Measurements from ENCODE around the gene LAMA4.

DNA sequence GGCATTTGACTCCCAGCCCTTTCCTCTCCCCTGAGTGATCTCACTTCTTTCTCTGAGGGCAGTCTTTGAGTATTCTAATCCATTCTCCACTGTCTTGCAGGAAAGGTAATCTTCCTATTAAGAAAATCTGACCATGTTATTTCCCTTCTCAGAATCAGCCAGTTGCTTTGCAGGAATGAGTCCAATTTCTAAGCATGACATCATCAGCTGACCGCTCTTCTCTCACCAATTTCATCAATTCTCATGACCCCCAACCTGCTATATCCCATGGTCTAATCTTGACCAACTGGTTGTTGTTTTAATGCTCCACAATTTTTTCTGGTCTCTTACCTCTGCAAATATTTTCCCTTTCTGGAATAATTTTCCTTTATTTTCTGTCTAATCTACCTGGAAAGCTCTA, 93.6 kb downstream of the LAMA4 start:
- no peak for TF ChIP-seq EP300 (IDR thresholded peaks at IDR 0.05; ENCODE audit: borderline replicate concordance)
- TF ChIP-seq TCF12 (IDR thresholded peaks at IDR 0.05; ENCODE audit: low read depth), result no peak
- TF ChIP-seq, protein P1, sequence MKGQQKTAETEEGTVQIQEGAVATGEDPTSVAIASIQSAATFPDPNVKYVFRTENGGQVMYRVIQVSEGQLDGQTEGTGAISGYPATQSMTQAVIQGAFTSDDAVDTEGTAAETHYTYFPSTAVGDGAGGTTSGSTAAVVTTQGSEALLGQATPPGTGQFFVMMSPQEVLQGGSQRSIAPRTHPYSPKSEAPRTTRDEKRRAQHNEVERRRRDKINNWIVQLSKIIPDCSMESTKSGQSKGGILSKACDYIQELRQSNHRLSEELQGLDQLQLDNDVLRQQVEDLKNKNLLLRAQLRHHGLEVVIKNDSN (IDR thresholded peaks at IDR 0.05), result no peak
- no peak for TF ChIP-seq YY1 (IDR thresholded peaks at IDR 0.05; ENCODE audit: low read depth)
- no peak for TF ChIP-seq ZBTB7A (IDR thresholded peaks at IDR 0.05; ENCODE audit: low read depth)
- no peak for TF ChIP-seq NFIC (IDR thresholded peaks at IDR 0.05)
- TF ChIP-seq TAF1 (IDR thresholded peaks at IDR 0.05; ENCODE audit: low read depth), result no peak
- no peak for TF ChIP-seq RAD21 (IDR thresholded peaks at IDR 0.05; ENCODE audit: low read depth)
- TF ChIP-seq, protein P2, sequence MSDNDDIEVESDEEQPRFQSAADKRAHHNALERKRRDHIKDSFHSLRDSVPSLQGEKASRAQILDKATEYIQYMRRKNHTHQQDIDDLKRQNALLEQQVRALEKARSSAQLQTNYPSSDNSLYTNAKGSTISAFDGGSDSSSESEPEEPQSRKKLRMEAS (IDR thresholded peaks at IDR 0.05), result no peak
- TF ChIP-seq FOXM1 (IDR thresholded peaks at IDR 0.05; ENCODE audit: borderline replicate concordance, low read depth), result no peak
- no peak for TF ChIP-seq CREB1 (IDR thresholded peaks at IDR 0.05; ENCODE audit: low read depth)
- TF ChIP-seq CEBPB (IDR thresholded peaks at IDR 0.05), result no peak
- no peak for TF ChIP-seq EGR1 (IDR thresholded peaks at IDR 0.05)
- TF ChIP-seq, protein P3, sequence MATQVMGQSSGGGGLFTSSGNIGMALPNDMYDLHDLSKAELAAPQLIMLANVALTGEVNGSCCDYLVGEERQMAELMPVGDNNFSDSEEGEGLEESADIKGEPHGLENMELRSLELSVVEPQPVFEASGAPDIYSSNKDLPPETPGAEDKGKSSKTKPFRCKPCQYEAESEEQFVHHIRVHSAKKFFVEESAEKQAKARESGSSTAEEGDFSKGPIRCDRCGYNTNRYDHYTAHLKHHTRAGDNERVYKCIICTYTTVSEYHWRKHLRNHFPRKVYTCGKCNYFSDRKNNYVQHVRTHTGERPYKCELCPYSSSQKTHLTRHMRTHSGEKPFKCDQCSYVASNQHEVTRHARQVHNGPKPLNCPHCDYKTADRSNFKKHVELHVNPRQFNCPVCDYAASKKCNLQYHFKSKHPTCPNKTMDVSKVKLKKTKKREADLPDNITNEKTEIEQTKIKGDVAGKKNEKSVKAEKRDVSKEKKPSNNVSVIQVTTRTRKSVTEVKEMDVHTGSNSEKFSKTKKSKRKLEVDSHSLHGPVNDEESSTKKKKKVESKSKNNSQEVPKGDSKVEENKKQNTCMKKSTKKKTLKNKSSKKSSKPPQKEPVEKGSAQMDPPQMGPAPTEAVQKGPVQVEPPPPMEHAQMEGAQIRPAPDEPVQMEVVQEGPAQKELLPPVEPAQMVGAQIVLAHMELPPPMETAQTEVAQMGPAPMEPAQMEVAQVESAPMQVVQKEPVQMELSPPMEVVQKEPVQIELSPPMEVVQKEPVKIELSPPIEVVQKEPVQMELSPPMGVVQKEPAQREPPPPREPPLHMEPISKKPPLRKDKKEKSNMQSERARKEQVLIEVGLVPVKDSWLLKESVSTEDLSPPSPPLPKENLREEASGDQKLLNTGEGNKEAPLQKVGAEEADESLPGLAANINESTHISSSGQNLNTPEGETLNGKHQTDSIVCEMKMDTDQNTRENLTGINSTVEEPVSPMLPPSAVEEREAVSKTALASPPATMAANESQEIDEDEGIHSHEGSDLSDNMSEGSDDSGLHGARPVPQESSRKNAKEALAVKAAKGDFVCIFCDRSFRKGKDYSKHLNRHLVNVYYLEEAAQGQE (IDR thresholded peaks at IDR 0.05; ENCODE audit: low read depth), result no peak
